ENCODE data around the gene MS4A6E.

- TF ChIP-seq CTCF (conservative IDR thresholded peaks at IDR 0.05; ENCODE audit: low read length) (no peak), EZH2phosphoT487 (IDR thresholded peaks at IDR 0.05; ENCODE audit: borderline replicate concordance) (no peak)
Measured at GRCh38 chr11:60301178-60301577, 25.9 kb upstream of the MS4A6E start.

Data from Loucy (cell line).